ENCODE data around the gene PROX1.

The PROX1 gene

DNA sequence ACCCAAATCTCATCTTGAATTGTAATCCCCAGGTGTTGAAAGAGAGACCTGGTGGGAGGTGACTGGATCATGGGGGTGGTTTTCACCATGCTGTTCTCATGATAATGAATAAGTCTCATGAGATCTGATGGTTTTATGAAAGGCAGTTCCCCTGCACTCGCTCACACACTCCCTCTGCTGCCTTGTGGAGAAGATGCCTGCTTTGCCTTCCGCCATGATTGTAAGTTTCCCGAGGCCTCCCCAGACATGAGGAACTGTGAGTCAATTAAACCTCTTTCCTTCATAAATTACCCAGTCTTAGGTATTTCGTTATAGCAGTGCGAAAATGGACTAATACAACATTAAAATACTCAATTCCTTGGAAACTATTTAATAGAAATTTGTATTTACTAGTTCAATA, 99.2 kb downstream of the PROX1 start:
- no peak for TF ChIP-seq MAX (IDR thresholded peaks at IDR 0.05)
- no peak for TF ChIP-seq EP300 (IDR thresholded peaks at IDR 0.05; ENCODE audit: borderline replicate concordance)
- no peak for TF ChIP-seq TCF12 (IDR thresholded peaks at IDR 0.05; ENCODE audit: low read depth)
- TF ChIP-seq, protein P1, sequence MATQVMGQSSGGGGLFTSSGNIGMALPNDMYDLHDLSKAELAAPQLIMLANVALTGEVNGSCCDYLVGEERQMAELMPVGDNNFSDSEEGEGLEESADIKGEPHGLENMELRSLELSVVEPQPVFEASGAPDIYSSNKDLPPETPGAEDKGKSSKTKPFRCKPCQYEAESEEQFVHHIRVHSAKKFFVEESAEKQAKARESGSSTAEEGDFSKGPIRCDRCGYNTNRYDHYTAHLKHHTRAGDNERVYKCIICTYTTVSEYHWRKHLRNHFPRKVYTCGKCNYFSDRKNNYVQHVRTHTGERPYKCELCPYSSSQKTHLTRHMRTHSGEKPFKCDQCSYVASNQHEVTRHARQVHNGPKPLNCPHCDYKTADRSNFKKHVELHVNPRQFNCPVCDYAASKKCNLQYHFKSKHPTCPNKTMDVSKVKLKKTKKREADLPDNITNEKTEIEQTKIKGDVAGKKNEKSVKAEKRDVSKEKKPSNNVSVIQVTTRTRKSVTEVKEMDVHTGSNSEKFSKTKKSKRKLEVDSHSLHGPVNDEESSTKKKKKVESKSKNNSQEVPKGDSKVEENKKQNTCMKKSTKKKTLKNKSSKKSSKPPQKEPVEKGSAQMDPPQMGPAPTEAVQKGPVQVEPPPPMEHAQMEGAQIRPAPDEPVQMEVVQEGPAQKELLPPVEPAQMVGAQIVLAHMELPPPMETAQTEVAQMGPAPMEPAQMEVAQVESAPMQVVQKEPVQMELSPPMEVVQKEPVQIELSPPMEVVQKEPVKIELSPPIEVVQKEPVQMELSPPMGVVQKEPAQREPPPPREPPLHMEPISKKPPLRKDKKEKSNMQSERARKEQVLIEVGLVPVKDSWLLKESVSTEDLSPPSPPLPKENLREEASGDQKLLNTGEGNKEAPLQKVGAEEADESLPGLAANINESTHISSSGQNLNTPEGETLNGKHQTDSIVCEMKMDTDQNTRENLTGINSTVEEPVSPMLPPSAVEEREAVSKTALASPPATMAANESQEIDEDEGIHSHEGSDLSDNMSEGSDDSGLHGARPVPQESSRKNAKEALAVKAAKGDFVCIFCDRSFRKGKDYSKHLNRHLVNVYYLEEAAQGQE (IDR thresholded peaks at IDR 0.05; ENCODE audit: low read depth) = no peak
- TF ChIP-seq, protein P2, sequence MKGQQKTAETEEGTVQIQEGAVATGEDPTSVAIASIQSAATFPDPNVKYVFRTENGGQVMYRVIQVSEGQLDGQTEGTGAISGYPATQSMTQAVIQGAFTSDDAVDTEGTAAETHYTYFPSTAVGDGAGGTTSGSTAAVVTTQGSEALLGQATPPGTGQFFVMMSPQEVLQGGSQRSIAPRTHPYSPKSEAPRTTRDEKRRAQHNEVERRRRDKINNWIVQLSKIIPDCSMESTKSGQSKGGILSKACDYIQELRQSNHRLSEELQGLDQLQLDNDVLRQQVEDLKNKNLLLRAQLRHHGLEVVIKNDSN (IDR thresholded peaks at IDR 0.05) = no peak
- no peak for TF ChIP-seq CEBPB (IDR thresholded peaks at IDR 0.05)
- no peak for TF ChIP-seq RAD21 (IDR thresholded peaks at IDR 0.05; ENCODE audit: low read depth)
- no peak for TF ChIP-seq ZBTB7A (IDR thresholded peaks at IDR 0.05; ENCODE audit: low read depth)
- no peak for TF ChIP-seq CREB1 (IDR thresholded peaks at IDR 0.05; ENCODE audit: low read depth)
- TF ChIP-seq EGR1 (IDR thresholded peaks at IDR 0.05) = no peak
- no peak for TF ChIP-seq TAF1 (IDR thresholded peaks at IDR 0.05; ENCODE audit: low read depth)
- no peak for TF ChIP-seq TEAD4 (IDR thresholded peaks at IDR 0.05)
- no peak for TF ChIP-seq NFIC (IDR thresholded peaks at IDR 0.05)
- TF ChIP-seq YY1 (IDR thresholded peaks at IDR 0.05; ENCODE audit: low read depth) = no peak
- TF ChIP-seq FOXM1 (IDR thresholded peaks at IDR 0.05; ENCODE audit: borderline replicate concordance, low read depth) = no peak
